ENCODE results near the gene SYT13. TPM values are rescaled to one million over a fixed set of nuclear protein-coding genes. Genes with fewer than 3 reads are reported as not detected.

Gene SYT13
- total and polyA plus RNA-seq, 10 of the 15 experiments (the other 5 are each of a cell fraction or from before 2014, with no cell fraction given): not detected

DNA sequence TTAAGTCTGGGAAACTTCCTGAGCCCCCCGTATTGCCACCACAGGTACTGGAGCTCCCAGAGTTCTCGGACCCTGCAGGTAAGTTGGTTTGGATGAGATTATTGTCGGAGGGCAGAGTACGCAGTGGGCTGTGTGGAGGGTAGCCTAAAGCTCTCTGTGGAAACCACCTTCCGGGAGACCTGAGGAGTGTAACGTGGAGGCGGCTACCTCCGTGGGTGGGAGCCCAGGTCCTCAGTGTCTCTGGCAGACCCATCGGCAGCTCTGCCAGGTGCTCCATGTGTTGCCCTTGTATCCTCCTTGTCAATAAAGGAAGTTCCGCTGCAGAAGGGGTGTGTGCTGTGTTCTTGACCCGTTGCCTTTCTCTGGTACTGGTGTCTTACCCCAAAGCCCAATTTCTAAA lies 61.4 kb downstream of the SYT13 start:
- ChIA-PET SMC1A (ENCODE audit: uncharacterized antibody, unreplicated experiment) (no interaction called here), POLR2A (no interaction called here), CTCF (interaction anchor here (1.2 kb wide), 1 partner anchor 9 kb away, joined by 3 read pairs; no protein-coding TSS in a partner anchor), RAD21 (ENCODE audit: unreplicated experiment) (no interaction called here)
- Histone ChIP-seq H2AFZ (ENCODE audit: control insufficient read depth, low read depth, low read length) (no peak overlapping the region), H3K4me3 (no peak overlapping the region), H3K79me2 (ENCODE audit: control insufficient read depth, insufficient read depth, low read length) (no peaks in the 10 kb centered on the region), H3K36me3 (ENCODE audit: control insufficient read depth in 2 of 2, insufficient read depth in 2 of 2, low read length in 1 of 2) (no peaks in the 10 kb centered on the region; a peak in 1 of 4 replicates), H3K27ac (ENCODE audit: control insufficient read depth, insufficient read depth) (no peak overlapping the region), H4K20me1 (ENCODE audit: control insufficient read depth, insufficient read depth) (no peaks in the 10 kb centered on the region), H3K4me1 (ENCODE audit: control insufficient read depth, insufficient read depth, low read length) (no peaks in the 10 kb centered on the region), H3K9me3 (replicated peaks; ENCODE audit: control insufficient read depth, insufficient read depth, low read length) (no peaks in the 10 kb centered on the region), H3K4me2 (ENCODE audit: control insufficient read depth, insufficient read depth) (no peak overlapping the region), H3K27me3 (replicated peaks in 1 of 2; ENCODE audit: control insufficient read depth in 2 of 2, insufficient read depth in 2 of 2, low read length in 1 of 2) (no peaks in the 10 kb centered on the region), H3K9ac (ENCODE audit: control insufficient read depth, insufficient read depth, low read length) (no peak overlapping the region)
- intact Hi-C loops (cut with micrococcal nuclease; ENCODE audit: unreplicated experiment): no loop called here
- no TSS peak for BruUV-seq (replicated peaks)
- TF ChIP-seq RB1 (IDR thresholded peaks at IDR 0.05; ENCODE audit: borderline replicate concordance) (no peak), SREBF2 (IDR thresholded peaks at IDR 0.05; ENCODE audit: low read length) (no peak), PAX8 (IDR thresholded peaks at IDR 0.05) (no peak), ZNF24 (IDR thresholded peaks at IDR 0.05) (no peak), NR2C1 (IDR thresholded peaks at IDR 0.05) (no peak), HDAC6 (IDR thresholded peaks at IDR 0.05; ENCODE audit: unreplicated experiment) (no peak), NBN (IDR thresholded peaks at IDR 0.05) (no peak), CHD1 (IDR thresholded peaks at IDR 0.05; ENCODE audit: low read depth, low read length) (no peak), POLR2A (IDR thresholded peaks at IDR 0.05; ENCODE audit: low read depth, low read length) (no peak), IKZF2 (IDR thresholded peaks at IDR 0.05) (no peak), SUPT20H (IDR thresholded peaks at IDR 0.05; ENCODE audit: borderline replicate concordance, control insufficient read depth, low read depth, low read length) (no peak), KLF5 (IDR thresholded peaks at IDR 0.05; ENCODE audit: partially characterized antibody) (no peak), MEF2A (IDR thresholded peaks at IDR 0.05; ENCODE audit: insufficient read depth, low read depth, low read length) (no peak), EZH2 (IDR thresholded peaks at IDR 0.05; ENCODE audit: borderline replicate concordance, control insufficient read depth, low read depth, low read length) (no peak), SIN3A (IDR thresholded peaks at IDR 0.05; ENCODE audit: low read depth, low read length) (no peak)
- TF ChIP-seq, protein P1, sequence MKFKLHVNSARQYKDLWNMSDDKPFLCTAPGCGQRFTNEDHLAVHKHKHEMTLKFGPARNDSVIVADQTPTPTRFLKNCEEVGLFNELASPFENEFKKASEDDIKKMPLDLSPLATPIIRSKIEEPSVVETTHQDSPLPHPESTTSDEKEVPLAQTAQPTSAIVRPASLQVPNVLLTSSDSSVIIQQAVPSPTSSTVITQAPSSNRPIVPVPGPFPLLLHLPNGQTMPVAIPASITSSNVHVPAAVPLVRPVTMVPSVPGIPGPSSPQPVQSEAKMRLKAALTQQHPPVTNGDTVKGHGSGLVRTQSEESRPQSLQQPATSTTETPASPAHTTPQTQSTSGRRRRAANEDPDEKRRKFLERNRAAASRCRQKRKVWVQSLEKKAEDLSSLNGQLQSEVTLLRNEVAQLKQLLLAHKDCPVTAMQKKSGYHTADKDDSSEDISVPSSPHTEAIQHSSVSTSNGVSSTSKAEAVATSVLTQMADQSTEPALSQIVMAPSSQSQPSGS (IDR thresholded peaks at IDR 0.05; ENCODE audit: low read length): no peak
- TF ChIP-seq, protein P2, sequence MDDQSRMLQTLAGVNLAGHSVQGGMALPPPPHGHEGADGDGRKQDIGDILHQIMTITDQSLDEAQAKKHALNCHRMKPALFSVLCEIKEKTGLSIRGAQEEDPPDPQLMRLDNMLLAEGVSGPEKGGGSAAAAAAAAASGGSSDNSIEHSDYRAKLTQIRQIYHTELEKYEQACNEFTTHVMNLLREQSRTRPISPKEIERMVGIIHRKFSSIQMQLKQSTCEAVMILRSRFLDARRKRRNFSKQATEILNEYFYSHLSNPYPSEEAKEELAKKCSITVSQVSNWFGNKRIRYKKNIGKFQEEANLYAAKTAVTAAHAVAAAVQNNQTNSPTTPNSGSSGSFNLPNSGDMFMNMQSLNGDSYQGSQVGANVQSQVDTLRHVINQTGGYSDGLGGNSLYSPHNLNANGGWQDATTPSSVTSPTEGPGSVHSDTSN (IDR thresholded peaks at IDR 0.05; ENCODE audit: insufficient replicate concordance, low read depth, low read length): no peak
- TF ChIP-seq, protein P3, sequence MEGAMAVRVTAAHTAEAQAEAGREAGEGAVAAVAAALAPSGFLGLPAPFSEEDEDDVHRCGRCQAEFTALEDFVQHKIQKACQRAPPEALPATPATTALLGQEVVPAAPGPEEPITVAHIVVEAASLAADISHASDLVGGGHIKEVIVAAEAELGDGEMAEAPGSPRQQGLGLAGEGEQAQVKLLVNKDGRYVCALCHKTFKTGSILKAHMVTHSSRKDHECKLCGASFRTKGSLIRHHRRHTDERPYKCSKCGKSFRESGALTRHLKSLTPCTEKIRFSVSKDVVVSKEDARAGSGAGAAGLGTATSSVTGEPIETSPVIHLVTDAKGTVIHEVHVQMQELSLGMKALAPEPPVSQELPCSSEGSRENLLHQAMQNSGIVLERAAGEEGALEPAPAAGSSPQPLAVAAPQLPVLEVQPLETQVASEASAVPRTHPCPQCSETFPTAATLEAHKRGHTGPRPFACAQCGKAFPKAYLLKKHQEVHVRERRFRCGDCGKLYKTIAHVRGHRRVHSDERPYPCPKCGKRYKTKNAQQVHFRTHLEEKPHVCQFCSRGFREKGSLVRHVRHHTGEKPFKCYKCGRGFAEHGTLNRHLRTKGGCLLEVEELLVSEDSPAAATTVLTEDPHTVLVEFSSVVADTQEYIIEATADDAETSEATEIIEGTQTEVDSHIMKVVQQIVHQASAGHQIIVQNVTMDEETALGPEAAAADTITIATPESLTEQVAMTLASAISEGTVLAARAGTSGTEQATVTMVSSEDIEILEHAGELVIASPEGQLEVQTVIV (IDR thresholded peaks at IDR 0.05; ENCODE audit: borderline replicate concordance, partially characterized antibody): no peak
- TF ChIP-seq, protein P4, sequence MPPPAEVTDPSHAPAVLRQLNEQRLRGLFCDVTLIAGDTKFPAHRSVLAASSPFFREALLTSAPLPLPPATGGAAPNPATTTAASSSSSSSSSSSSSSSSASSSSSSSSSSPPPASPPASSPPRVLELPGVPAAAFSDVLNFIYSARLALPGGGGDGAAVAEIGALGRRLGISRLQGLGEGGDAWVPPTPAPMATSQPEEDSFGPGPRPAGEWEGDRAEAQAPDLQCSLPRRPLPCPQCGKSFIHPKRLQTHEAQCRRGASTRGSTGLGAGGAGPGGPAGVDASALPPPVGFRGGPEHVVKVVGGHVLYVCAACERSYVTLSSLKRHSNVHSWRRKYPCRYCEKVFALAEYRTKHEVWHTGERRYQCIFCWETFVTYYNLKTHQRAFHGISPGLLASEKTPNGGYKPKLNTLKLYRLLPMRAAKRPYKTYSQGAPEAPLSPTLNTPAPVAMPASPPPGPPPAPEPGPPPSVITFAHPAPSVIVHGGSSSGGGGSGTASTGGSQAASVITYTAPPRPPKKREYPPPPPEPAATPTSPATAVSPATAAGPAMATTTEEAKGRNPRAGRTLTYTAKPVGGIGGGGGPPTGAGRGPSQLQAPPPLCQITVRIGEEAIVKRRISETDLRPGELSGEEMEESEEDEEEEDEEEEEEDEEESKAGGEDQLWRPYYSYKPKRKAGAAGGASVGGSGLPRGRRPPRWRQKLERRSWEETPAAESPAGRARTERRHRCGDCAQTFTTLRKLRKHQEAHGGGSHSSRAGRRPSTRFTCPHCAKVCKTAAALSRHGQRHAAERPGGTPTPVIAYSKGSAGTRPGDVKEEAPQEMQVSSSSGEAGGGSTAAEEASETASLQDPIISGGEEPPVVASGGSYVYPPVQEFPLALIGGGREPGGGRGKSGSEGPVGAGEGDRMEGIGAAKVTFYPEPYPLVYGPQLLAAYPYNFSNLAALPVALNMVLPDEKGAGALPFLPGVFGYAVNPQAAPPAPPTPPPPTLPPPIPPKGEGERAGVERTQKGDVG (CRISPR knock-in tag; IDR thresholded peaks at IDR 0.05): no peak
- FAIRE-seq: no peak
- no peak for DNase-seq (ENCODE audit: low read depth, low spot score)
- no peak for ATAC-seq
- in situ Hi-C loops (cut with MboI): no loop called here
- WGBS (ENCODE audit: insufficient coverage, insufficient replicate concordance, low lambda C conversion rate, missing lambda C conversion rate): 64% methylated on average over 11 of the region's 11 CpGs

All from GM12878 (cell line).